UCSD-AML1 (cell line): ENCODE data around the gene EGFL8.
"Not testable (repeated sequence)": the region's sequence is repeated elsewhere in the genome, so short reads cannot be mapped to it uniquely, and the experiment has no call there.

Experiments
- DNase-seq: peaks from one replicate; lab custom pipeline; 2025; ENCODE audit not compliant: unreplicated experiment; lab: John Stamatoyannopoulos, UW

EGFL8 gene

GRCh38 chr6:32164295-32164694, at the start of gene EGFL8:
Gene EGFL8, plus strand, starts transcription at chr6:32164595. Its CDS starts 1,571 bp downstream, at chr6:32166166.
- no peak for DNase-seq

GRCh38 chr6:32114796-32115195, 49.6 kb upstream of the EGFL8 start:
- DNase-seq = no peak

DNA sequence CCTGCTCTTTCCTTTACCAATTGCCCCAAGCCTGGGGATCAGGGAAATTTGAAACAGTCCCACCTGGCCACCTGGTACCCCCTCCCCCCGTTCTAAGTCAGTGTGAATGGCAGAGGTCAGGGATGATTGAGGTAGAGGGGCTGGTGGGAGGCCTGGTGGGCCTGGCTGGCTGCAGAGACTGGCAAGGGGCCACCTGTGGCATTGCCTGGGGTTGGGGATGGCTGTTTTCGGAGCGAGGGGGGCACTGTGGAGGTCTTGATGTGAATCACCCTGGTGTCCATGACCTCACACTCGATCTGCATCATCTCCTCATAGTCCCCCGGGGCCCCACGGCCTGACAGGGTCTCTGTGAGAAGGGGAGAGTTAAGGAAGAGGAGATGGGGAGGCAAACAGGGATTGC, 48.8 kb upstream of the EGFL8 start:
- DNase-seq = no peak

DNA sequence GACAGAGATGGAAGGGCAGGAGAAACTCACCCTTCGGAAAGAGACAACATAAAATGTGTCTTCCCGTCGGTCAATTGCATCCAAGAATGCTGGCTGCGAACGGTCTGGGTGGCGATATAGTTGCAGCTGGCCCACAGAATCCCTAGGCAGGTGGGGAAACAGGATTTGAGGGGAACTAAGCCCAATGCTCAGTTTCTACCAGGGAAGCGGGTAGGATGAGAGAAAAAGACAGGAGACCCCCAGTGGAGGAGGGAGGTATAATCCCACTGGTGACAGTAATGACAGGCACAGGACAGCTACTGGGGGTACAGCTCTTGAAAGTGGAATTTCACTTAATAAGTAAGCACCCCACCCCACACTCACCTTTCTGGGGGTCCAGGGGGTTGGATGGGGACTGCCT, 47.7 kb upstream of the EGFL8 start:
- DNase-seq = no peak

DNA sequence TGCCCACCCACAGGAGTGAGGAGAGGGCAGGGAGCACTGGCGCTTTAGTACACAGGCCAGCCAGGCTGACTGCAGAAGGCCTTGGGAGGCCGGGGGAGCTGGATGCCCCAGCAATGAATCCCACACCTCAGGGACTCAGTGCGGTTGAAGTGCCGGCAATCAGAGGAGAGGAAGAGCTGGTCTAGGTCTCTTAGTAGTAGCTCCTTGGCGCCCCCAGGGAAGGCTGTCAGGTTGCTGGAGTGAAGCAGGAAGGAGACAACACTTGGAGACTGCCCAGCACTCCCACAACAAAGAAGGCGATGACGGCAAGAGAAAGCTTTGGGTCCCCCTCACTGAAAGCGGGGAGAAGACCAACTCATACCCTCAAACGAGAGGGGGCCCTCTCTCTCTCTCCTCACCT, 46.9 kb upstream of the EGFL8 start:
- DNase-seq = no peak

- DNase-seq = peak; percentile 82
Measured at GRCh38 chr6:32118782-32119628, 45.4 kb upstream of the EGFL8 start.

DNA sequence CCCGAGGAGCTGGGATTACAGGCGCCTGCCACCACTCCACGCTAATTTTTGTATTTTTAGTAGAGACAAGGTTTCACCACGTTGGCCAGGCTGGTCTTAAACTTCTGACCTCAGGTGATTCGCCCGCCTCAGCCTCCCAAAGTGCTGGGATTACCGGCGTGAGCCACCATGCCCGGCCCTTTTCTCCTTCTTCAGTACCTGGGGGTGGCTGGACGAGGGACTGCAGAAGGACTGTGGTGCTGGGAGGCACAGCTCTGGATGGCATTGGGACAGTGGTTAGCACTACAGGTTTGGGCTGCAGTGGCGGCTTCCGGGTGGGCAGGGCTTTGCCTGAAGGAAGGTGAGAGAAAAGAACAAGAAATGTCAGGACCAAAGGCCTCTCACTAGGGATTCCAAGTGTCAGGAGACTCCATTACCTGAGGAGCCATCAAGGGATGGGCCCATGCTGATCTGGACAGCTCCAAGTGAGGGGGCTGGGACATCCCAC, 43.8 kb upstream of the EGFL8 start:
- no peak for DNase-seq

GRCh38 chr6:32123681-32124080, 40.7 kb upstream of the EGFL8 start:
- no peak for DNase-seq

DNA sequence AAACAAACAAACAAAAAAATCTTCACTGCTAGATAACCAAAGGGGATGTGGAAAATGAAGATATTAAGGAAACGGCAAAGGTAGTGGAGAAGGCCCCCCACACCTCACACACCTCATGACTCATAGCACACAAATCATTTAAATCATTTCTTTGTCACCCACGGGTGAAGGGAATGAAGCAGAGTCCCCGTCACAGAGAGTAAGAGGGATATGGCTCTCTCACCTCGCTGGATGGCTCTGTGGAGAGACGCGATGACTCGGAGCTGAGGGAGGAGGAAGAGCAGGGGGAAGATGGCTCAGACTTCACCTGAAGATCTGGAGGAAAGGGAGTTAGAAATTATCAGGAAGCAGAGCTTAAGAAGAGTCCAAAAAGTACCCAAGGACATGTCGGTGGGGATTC, 37.5 kb upstream of the EGFL8 start:
- no peak for DNase-seq

DNA sequence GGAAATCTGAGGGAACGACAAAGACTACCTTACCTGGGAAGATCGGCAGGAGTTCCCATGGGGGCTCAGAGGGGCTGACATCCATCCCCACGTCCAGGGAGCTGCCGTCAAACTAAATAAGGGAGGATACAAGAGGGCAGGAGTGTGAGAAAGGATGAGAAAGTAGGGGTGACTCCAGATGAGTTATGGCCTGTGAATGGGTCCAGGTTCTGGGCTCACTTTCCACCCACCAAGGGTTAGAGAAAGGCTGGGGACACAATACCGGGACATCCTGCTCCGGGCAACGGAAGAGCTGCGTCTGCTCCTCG, 37.0 kb upstream of the EGFL8 start:
- DNase-seq = no peak

DNA sequence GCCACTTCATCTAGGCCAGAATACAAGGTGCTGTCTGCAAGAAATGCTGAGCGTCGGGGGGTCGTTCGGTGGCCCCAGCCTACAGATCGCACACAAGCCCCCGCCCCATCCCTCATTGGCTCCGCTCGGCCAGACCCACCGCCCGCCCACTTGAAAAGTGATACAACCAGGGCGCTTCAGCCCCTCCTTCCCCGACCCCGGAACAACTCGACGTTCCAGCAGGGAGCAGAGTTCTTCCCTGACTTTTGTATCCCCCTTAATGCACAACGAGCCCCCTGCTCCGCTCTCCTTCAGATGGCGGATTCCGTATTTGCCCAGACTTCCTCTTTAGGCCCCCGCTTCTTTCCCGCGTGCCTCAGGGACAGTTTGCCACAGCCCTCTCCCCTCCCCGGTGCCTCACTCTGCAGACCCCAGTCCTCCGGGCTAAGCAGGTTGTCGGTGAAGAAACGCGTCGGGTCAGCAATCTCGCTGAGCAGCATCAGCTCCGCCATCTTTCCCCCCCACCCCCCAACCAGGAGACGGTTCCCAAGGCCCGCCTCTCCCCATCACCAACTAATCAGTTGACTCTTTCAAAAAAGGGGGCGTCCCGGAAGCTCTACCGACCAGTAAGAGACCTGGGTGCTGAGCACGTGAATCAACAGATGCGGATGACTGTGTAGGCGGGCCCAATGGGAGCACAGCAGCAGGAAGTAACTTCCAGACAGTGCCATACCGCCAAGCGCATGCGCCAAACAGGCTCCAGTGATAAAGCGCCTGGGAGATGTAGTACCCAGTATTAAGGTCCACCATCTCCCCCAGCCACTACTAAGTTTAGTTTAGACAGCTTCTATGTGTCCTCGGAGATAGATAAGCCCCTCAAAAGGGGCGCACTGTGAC, 36.4 kb upstream of the EGFL8 start, which contains the start of gene ATF6B:
Gene ATF6B (minus strand): TSS at position 530 of the 876 bp plus-strand sequence. CDS start 39 bp downstream, at position 491.
- DNase-seq = peak; percentile 95

GRCh38 chr6:32128751-32129296, 35.6 kb upstream of the EGFL8 start:
- no peak for DNase-seq

DNA sequence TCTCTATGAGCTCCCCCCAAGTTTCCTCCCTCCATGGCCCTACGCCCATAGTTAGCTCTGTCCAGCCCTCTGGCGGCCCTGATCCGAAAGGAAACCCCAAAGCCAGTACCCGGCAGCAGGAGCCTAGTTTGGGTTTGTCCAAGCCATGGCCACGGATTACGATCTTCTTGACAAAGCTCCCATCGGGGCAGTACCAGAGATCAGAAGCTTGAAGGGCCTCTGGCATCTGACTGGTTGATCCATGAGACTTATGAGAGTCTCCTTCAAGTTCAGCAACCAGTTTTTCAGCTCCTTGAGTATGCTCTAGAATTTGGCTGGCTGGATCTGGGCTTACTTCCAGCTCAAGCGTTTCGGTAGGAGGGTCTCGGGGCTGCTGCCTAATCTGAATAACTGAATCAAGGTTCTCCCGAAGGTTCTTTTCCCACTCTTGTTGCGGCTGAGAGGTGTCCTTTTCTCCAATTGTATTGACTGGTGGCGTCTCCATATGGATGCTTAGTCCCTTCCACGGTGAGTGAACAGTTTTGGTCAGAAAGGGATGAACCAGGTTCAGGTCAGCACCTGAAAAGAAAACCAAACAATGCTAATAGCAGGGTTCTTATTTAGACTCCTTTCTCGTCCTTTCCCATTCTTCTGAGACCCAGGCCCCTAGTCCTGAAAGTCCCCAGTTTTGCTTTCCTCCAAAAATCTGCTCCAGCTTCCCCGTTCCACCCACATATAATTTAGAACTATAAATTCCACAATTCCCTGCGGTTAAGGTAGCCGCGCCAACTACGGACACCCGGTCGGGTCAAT, 34.9 kb upstream of the EGFL8 start:
- no peak for DNase-seq

DNA sequence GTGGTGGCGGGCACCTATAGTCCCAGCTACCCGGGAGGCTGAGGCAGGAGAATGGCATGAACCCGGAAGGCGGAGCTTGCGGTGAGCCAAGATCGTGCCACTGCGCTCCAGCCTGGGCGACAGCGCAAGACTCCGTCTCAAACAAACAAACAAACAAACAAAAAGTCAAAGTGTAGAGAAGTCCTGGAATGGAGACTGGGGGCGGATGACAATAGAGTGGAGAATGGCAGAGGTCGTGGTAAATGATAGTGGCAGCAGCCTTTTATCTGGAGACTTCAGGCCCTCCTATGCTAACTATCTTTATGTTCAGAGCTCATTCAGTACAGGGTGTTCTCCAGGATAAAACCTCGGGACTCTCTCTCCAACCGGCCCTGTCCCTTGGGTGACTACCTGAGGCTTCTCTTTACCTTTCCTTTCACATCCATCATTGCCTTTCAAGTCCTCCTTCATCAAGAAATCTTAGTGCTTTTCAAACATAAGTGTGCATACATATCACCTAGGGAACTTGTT, 32.9 kb upstream of the EGFL8 start:
- DNase-seq = no peak

- DNase-seq = no peak
Measured at GRCh38 chr6:32132110-32132509, 32.3 kb upstream of the EGFL8 start.

DNA sequence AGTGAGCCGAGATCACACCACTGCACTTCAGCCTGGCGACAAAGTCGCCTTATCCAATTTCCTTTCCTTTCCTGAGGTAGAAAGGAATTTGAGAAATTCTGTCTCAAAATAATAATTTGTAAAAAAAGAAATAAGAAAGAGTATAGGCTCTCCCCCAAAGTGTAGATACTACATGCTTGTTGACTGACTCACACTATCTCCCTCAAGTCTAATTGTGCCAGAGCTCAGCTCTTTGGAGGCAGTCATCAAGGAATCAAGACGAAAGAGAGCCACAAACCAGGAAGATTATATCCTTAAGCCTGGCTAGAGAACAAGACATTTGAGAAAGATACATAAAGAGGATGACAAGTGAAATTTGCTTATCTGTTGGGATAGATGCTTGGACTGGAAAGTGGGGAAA, 30.6 kb upstream of the EGFL8 start:
- no peak for DNase-seq

- no peak for DNase-seq
Measured at GRCh38 chr6:32137454-32137853, 26.9 kb upstream of the EGFL8 start.

DNA sequence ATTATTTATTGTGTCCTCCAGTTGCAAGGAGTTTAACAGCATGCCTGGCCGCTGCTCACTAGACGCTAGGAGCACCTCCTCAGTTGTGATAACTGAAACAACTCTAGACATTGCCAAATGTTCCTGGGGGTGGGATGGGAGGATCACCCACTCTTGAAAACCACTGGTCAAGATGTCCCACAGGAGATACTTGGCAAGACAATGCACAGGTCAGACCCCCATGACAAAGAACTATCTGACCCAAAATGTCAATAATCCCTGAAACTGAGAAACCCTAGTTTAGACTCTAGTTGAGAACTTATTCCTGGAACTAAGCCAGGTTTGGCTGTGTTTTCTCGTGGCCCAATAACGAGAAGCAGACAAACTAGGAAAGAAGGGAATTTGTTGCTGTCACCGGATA, 24.8 kb upstream of the EGFL8 start:
- no peak for DNase-seq

DNA sequence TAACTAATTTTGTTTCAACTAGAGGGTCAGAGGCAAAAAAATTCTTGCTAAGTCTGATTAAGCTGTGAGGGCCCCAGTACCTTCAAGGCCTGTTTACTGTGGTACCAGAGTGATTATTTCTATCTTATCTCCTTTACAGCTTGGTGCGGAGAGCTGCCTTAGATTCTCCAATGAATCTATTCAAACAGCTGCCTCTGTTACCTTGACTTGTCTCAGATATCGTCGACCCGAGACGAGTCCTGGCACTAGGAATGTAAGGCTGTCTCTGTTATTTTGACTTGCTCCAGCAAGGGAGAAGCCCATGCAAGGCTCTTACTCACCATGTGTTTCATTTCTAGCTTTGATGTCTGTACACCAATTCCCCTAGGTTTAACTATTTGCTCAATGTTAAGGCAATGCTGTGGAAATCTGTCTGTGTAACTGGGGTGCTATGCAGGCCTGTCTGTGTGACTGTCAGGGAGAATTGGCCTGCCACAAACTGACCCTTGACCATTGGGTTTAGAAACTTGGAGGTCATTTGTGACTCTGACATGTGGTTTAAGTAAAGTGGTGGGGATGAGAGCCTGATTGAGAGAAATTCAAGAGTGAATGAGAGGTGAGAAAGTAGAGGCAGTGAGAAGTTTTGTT, 23.9 kb upstream of the EGFL8 start:
- DNase-seq = no peak

DNA sequence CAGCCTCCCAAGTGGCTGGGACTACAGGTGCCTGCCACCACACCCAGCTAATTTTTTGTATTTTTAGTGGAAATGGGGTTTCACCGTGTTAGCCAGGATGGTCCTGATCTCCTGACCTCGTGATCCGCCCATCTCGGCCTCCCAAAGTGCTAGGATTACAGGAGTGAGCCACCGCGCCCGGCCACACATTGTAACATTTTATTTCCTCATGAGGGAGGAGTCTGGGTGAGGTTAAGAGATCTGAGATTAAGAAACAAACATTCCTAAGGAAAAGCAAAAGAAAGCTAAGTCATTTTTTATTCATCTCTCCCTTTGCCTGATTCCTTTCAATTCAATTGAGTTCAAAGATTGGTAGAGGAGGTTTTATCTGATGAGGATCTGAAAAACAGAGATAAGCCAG, 20.2 kb upstream of the EGFL8 start:
- DNase-seq = not testable (repeated sequence)
